Measurements from ENCODE around the gene FHIT. TPM values are rescaled to one million over a fixed set of nuclear protein-coding genes. Genes with fewer than 3 reads are reported as not detected.

Gene FHIT
- total and polyA plus RNA-seq, 10 of the 15 experiments (the other 5 are each of a cell fraction or from before 2014, with no cell fraction given): 4.2 to 14.9 (median 9.4) TPM

DNA sequence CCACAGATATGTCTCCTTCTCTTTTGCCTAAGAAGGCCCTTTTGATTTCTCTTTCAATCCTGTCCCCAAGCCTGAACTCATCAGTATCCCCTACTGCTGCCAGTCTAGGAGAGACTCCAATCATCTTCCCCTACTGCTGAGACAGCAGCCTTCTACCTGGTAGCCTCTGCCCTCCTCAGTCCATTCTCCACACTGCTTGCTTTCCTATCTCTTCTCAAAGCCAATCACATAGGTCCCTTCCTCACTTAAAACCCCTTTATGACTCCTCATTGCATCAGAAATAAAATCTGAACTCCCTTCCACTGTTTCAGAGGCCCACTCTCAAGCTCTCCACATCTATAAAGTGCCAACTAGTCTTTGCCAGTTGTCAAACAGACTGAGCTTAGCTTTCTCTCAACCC is 1119.6 kb downstream of the FHIT start (continued):
- TF ChIP-seq MEF2B (IDR thresholded peaks at IDR 0.05; ENCODE audit: partially characterized antibody, poor library complexity, severe bottlenecking): no peak
- TF ChIP-seq, protein P1, sequence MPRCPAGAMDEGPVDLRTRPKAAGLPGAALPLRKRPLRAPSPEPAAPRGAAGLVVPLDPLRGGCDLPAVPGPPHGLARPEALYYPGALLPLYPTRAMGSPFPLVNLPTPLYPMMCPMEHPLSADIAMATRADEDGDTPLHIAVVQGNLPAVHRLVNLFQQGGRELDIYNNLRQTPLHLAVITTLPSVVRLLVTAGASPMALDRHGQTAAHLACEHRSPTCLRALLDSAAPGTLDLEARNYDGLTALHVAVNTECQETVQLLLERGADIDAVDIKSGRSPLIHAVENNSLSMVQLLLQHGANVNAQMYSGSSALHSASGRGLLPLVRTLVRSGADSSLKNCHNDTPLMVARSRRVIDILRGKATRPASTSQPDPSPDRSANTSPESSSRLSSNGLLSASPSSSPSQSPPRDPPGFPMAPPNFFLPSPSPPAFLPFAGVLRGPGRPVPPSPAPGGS (IDR thresholded peaks at IDR 0.05; ENCODE audit: borderline replicate concordance, insufficient read depth, low read depth, low read length, poor library complexity, severe bottlenecking): no peak
- no peak for TF ChIP-seq GABPA (IDR thresholded peaks at IDR 0.05; ENCODE audit: low read depth)
- TF ChIP-seq STAT1 (conservative IDR thresholded peaks at IDR 0.05): no peak
- TF ChIP-seq, protein P2, sequence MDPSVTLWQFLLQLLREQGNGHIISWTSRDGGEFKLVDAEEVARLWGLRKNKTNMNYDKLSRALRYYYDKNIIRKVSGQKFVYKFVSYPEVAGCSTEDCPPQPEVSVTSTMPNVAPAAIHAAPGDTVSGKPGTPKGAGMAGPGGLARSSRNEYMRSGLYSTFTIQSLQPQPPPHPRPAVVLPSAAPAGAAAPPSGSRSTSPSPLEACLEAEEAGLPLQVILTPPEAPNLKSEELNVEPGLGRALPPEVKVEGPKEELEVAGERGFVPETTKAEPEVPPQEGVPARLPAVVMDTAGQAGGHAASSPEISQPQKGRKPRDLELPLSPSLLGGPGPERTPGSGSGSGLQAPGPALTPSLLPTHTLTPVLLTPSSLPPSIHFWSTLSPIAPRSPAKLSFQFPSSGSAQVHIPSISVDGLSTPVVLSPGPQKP (IDR thresholded peaks at IDR 0.05; ENCODE audit: low read depth, low read length): no peak
- TF ChIP-seq ZNF384 (IDR thresholded peaks at IDR 0.05; ENCODE audit: borderline replicate concordance, low read depth, low read length): no peak
- TF ChIP-seq, protein P3, sequence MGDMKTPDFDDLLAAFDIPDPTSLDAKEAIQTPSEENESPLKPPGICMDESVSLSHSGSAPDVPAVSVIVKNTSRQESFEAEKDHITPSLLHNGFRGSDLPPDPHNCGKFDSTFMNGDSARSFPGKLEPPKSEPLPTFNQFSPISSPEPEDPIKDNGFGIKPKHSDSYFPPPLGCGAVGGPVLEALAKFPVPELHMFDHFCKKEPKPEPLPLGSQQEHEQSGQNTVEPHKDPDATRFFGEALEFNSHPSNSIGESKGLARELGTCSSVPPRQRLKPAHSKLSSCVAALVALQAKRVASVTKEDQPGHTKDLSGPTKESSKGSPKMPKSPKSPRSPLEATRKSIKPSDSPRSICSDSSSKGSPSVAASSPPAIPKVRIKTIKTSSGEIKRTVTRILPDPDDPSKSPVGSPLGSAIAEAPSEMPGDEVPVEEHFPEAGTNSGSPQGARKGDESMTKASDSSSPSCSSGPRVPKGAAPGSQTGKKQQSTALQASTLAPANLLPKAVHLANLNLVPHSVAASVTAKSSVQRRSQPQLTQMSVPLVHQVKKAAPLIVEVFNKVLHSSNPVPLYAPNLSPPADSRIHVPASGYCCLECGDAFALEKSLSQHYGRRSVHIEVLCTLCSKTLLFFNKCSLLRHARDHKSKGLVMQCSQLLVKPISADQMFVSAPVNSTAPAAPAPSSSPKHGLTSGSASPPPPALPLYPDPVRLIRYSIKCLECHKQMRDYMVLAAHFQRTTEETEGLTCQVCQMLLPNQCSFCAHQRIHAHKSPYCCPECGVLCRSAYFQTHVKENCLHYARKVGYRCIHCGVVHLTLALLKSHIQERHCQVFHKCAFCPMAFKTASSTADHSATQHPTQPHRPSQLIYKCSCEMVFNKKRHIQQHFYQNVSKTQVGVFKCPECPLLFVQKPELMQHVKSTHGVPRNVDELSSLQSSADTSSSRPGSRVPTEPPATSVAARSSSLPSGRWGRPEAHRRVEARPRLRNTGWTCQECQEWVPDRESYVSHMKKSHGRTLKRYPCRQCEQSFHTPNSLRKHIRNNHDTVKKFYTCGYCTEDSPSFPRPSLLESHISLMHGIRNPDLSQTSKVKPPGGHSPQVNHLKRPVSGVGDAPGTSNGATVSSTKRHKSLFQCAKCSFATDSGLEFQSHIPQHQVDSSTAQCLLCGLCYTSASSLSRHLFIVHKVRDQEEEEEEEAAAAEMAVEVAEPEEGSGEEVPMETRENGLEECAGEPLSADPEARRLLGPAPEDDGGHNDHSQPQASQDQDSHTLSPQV (IDR thresholded peaks at IDR 0.05): no peak
- TF ChIP-seq JUND (IDR thresholded peaks at IDR 0.05; ENCODE audit: low read depth, low read length): no peak
